Smooth muscle cell (in vitro differentiated cells): ENCODE data around the gene AAMDC. TPM values are rescaled to one million over a fixed set of nuclear protein-coding genes. Genes with fewer than 3 reads are reported as not detected.
"Not testable (repeated sequence)": the region's sequence is repeated elsewhere in the genome, so short reads cannot be mapped to it uniquely, and the experiment has no call there.

Experiments
- DNase-seq: peaks from one replicate; lab custom pipeline; 2025; ENCODE audit not compliant: unreplicated experiment; lab: John Stamatoyannopoulos, UW
- H2AFZ ChIP-seq: fragments of 200-600 bp; sonication (generic); 2 replicates; pipeline ENCODE4 v1.6.0; 2016; ENCODE audit warnings: antibody characterized with exemption, low read depth, mild to moderate bottlenecking
- H3F3A ChIP-seq: fragments of 200-600 bp; sonication (generic); 2 replicates; pipeline ENCODE4 v1.6.0; 2017; ENCODE audit warnings: antibody characterized with exemption, low read depth
- H3K27ac ChIP-seq: fragments of 200-600 bp; sonication (generic); 2 replicates; pipeline ENCODE4 v1.5.1; 2016; ENCODE audit warnings: low read depth, mild to moderate bottlenecking
- H3K27me3 ChIP-seq: fragments of 200-600 bp; sonication (generic); 2 replicates; pipeline ENCODE4 v1.6.1; 2016; ENCODE audit warnings: low read depth, mild to moderate bottlenecking
- H3K36me3 ChIP-seq: fragments of 200-600 bp; sonication (generic); 2 replicates; pipeline ENCODE4 v1.5.1; 2016; ENCODE audit warnings: low read depth
- H3K4me1 ChIP-seq: fragments of 200-600 bp; sonication (generic); 2 replicates; pipeline ENCODE4 v1.5.1; 2016; ENCODE audit warnings: low read depth
- H3K4me2 ChIP-seq: fragments of 200-600 bp; sonication (generic); 2 replicates; pipeline ENCODE4 v1.6.0; 2016; ENCODE audit warnings: mild to moderate bottlenecking
- H3K4me3 ChIP-seq: fragments of 200-600 bp; sonication (generic); 2 replicates; pipeline ENCODE4 v1.5.1; 2016; ENCODE audit warnings: mild to moderate bottlenecking
- H3K79me2 ChIP-seq: fragments of 200-600 bp; sonication (generic); 2 replicates; pipeline ENCODE4 v1.6.0; 2016; ENCODE audit warnings: low read depth, mild to moderate bottlenecking
- H3K9ac ChIP-seq: fragments of 200-600 bp; sonication (generic); 2 replicates; pipeline ENCODE4 v1.6.0; 2016; ENCODE audit warnings: low read depth
- H3K9me3 ChIP-seq: fragments of 200-600 bp; sonication (generic); replicated peaks from 2 replicates; pipeline ENCODE4 v1.5.1; 2016; ENCODE audit warnings: low read depth
- H4K20me1 ChIP-seq: fragments of 200-600 bp; sonication (generic); 2 replicates; pipeline ENCODE4 v1.6.0; 2016; ENCODE audit warnings: low read depth
- CTCF ChIP-seq: fragments of 200-600 bp; sonication (generic); IDR thresholded peaks from 2 replicates; pipeline ENCODE4 v1.5.1; 2017; ENCODE audit warnings: borderline replicate concordance, mild to moderate bottlenecking, antibody characterized with exemption; ENCODE audit not compliant: insufficient read depth, poor library complexity, severe bottlenecking
- WGBS: methylation state at CpG from one replicate; pipeline ENCODE4 v1.1.7; 2016; ENCODE audit warnings: low lambda C conversion rate; 5-methylcytosine and 5-hydroxymethylcytosine counted together
- polyA plus RNA-seq: library from polyadenylated mRNA; unstranded; fragments of >200 nt; fragmentation: Nextera tagmentation; extraction: Ambion mirVana; gene quantifications from 2 replicates; pipeline ENCODE4 v1.2.1, GENCODE V29; 2016
- total RNA-seq: library from RNA; depleted of rRNA; stranded (reverse); fragments of >200 nt; gene quantifications from 2 replicates; pipeline ENCODE4 v1.2.3, GENCODE V29; 2014

AAMDC gene
- total and polyA plus RNA-seq, 2 experiments from 2014 or later: 24.2 to 76.3 TPM

GRCh38 chr11:77833302-77833701 is 12.4 kb downstream of the AAMDC start:
- Histone ChIP-seq H3K79me2 (no peaks in the 10 kb centered on the region), H3K4me2 (no peak overlapping the region), H3K27ac (no peak overlapping the region), H2AFZ (no peak overlapping the region), H3K9ac (no peak overlapping the region), H3K36me3 (no peaks in the 10 kb centered on the region), H3F3A (no peaks in the 10 kb centered on the region), H3K27me3 (no peaks in the 10 kb centered on the region), H4K20me1 (no peaks in the 10 kb centered on the region), H3K4me1 (no peaks in the 10 kb centered on the region), H3K4me3 (no peak overlapping the region), H3K9me3 (no peaks in the 10 kb centered on the region)
- WGBS: 99% methylated on average over 4 of the region's 4 CpGs
- DNase-seq: no peak
- no peak for TF ChIP-seq CTCF

- Histone ChIP-seq H2AFZ (no peak overlapping the region), H3K4me2 (no peak overlapping the region), H3K79me2 (no peaks in the 10 kb centered on the region), H3K9ac (no peak overlapping the region), H3K4me3 (no peak overlapping the region), H3F3A (no peaks in the 10 kb centered on the region), H4K20me1 (no peaks in the 10 kb centered on the region), H3K27me3 (no peaks in the 10 kb centered on the region), H3K4me1 (no peaks in the 10 kb centered on the region), H3K36me3 (peaks cover 33% of the 10 kb centered on the region), H3K9me3 (no peaks in the 10 kb centered on the region), H3K27ac (no peak overlapping the region)
- WGBS: 85% methylated on average over 1 of the region's 1 CpG
- DNase-seq: no peak
- TF ChIP-seq CTCF: no peak
Measured at GRCh38 chr11:77842441-77843121, 21.6 kb downstream of the AAMDC start.

- not testable (repeated sequence) for H3F3A ChIP-seq, H4K20me1 ChIP-seq, H2AFZ ChIP-seq, DNase-seq, H3K4me1 ChIP-seq, H3K79me2 ChIP-seq, H3K4me2 ChIP-seq, H3K4me3 ChIP-seq, H3K27me3 ChIP-seq, H3K9ac ChIP-seq, H3K9me3 ChIP-seq, H3K27ac ChIP-seq
- 71% methylated on average over 5 of the region's 5 CpGs for WGBS
- peaks cover 33% of the 10 kb centered on the region for H3K36me3 ChIP-seq
Measured at GRCh38 chr11:77843700-77844099, 22.8 kb downstream of the AAMDC start.

GRCh38 chr11:77851503-77851902 is 30.6 kb downstream of the AAMDC start:
- Histone ChIP-seq H3K36me3 (peaks cover 16% of the 10 kb centered on the region), H3F3A (no peaks in the 10 kb centered on the region), H3K79me2 (no peaks in the 10 kb centered on the region), H3K9ac (no peak overlapping the region), H3K9me3 (peaks cover 8% of the 10 kb centered on the region), H3K4me3 (no peak overlapping the region), H3K27ac (no peak overlapping the region), H3K4me2 (no peak overlapping the region), H2AFZ (no peak overlapping the region), H3K27me3 (no peaks in the 10 kb centered on the region), H3K4me1 (no peaks in the 10 kb centered on the region), H4K20me1 (no peaks in the 10 kb centered on the region)
- no peak for TF ChIP-seq CTCF
- DNase-seq: no peak
- 86% methylated on average over 1 of the region's 1 CpG for WGBS
